Pulmonary artery endothelial cell (primary cell): ENCODE measurements around the gene DAPK1. TPM values are rescaled to one million over a fixed set of nuclear protein-coding genes. Genes with fewer than 3 reads are reported as not detected.

Experiments used
- DNase-seq: peaks from one replicate; pipeline ENCODE4 v3.0.0-alpha.2; 2011; ENCODE audit warnings: low read depth, low spot score
- total RNA-seq: library from RNA; depleted of rRNA; stranded (reverse); fragments of >200 nt; gene quantifications from 2 replicates; pipeline ENCODE4 v1.2.3, GENCODE V29; 2014

DAPK1 gene
- total RNA-seq, 1 donor from 2014 or later = 43.2 TPM

DNA sequence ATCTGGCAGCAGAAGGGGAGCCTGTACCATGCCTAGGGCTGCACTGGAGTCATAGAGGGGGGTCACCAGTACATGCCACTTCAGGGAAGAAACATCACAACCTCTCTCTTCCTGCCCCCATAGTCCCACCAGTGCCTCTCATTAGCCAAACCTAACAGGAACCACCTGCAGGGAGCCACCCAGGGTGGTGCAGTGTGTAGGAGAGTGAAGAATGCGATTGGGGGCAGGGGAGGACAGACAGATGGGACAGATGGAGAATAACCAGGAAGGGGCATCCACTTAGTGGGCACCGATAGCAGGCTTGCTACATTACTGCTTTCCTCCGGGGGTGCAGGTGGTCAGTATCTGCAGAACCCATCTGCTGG lies 19.2 kb downstream of the DAPK1 start:
- DNase-seq = no peak

DNA sequence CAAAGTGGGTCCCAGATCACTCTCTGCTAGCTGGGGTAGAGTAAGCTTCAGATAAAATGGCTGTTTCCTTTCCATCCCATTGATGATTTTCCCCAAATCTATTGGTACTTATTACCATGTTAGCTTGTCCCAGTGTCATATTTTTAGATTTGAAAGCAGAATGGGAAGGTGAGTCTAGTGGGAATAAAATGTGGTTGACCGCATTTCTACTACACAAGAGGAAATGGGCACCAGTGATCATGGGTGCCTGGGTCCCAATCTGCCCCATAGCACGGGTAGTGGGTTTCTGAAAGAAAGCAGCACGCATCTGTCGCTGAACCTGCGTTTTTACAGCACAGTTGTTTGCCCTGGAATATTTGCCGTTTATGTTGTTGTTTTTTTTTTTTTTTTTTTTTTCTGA lies 20.1 kb downstream of the DAPK1 start:
- no peak for DNase-seq

DNA sequence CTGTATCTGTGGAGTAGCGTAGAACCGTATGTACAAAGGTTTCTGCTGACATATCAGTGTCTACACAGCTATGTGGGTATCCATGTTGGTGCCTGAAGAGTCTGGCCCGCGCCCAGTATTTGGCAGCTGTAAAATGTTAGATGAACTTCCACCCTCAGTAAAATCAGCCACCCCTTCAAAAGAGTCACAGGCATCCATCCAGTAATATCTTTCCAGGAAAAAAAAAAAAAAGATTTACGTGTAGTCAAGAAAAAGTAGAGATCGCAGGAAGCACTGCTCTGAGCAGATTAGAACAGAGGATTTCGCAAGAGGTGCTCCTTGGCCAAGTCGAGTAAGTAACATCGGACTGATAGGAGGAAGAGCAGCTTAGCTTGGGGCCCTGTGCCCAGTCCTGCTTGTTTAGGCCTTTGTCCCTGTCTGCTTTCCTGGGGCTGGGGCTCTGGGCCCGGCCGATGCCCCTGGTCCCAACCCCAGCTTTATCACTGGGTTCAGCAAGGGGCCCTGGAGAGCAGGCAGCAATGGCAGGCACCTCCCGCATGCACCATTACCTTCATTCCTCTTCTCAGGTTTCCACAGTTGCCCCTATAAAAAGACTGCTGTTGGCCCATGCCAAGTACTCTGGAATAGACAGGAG lies 21.2 kb downstream of the DAPK1 start:
- peak; percentile 89 for DNase-seq

DNA sequence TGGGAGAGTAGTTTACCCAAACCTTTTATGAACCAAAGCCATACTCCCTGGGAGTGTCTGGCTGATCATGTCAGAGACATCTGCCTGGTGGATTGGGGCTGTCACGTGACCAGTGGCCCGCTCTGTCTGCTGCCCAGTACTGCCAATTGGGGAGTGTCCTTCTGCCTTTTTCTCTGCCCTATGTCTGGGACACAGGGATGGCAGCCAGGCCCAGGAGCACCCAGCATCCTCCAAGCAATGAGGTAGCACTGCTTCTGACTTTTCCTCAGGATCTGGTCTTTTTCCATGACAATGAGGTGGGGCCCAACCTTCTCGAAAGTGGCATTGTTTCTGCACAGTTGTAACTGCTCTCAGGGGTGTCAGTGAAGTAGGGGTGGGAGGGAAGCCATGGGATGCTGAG lies 21.8 kb downstream of the DAPK1 start:
- no peak for DNase-seq

DNA sequence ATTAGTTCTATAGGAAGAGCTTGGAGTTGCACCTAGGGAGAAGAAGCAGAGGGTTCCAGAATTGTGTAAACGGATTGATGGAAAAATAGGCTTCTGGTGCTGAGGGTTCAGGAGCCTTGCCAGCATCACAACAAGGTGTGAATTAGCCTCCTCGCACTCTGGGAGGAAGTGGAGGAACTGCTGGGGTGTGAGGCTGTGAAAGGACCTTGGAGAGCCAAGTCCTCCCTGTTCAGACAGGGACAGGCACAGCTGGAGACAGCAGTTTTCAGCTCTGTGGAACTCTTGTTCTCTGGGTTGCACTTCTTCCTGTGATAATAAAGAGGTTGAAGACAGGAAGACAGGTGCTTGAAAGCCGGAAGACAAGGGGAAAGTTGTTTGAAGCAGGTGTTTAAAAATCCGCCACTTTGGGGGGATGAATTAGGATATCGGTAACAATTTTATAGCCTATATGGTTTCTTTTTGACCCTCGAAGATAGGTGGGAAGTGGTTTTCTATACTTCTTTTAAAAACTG lies 22.6 kb downstream of the DAPK1 start:
- no peak for DNase-seq

DNA sequence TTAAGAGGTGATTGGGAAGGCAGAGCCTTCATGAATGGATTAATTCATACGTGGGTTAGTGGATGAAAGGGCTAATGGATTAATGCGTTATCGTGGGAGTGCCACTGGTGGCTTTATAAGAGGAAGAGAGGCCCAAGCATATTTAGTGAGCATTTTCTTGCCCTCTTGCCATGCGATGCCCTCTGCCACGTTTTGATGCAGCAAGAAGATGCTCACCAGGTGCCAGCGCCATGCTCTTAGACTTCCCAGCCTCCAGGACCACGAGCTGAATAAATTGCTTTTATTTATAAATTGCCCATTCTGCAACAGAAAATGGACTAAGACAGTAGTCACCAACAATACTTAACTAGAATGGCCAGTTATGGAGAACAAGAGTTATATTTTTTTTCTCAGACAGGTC lies 24.2 kb downstream of the DAPK1 start:
- DNase-seq = no peak

DNA sequence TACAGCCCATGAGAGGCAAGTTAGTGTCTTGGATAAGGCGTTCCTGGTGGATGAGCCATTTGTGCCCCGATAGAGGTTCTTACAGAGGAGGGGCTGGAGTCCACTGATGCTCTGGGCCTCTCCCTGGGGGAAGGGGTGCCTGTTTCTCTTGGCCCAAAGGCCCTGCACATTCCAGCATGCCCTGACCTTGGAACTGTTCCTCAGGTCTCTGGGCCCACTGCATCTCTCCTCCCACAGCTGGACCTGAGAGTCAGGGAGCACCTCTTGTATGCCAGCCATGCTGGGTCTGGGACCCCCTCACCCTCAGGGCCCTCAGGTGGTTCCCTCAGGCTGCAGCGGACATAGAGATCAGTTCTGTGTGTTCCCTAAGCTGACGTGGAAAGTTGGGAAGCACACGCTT lies 26.4 kb downstream of the DAPK1 start:
- no peak for DNase-seq

DNA sequence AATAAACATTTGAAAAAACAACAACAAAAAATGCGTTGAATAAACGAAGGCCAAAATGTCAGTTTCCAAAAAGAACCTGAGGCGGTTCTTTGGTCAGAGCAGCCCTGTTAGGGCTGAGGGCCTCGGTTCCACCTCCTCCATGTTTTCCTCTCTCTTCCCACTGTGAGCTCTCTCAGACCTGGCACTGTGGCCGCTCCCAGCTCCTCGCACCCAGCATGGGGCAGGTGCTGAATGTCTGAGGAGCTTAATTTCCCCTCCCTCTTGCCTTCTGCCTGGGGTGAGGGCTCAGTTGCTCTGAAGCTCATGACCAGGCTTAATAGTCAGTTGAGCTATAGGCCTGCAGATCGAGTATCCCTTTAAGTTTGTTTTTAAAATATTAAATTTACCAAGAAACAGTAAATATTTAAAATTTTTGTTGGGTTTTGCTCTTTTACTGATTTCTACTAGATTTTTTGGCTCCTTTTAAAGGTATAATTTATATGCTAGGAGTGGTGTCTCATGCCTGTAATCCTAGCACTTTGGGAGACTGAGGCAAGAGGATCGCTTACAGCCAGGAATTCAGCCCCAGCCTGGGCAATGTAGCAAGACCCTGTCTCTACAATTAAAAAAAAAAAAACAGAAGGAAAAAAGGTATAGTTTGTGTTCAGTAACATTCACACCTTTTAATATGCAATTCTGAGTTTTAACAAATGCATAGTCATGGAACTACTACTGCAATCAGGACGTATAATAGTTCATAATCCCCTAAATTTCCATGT lies 28.1 kb downstream of the DAPK1 start:
- DNase-seq = no peak

DNA sequence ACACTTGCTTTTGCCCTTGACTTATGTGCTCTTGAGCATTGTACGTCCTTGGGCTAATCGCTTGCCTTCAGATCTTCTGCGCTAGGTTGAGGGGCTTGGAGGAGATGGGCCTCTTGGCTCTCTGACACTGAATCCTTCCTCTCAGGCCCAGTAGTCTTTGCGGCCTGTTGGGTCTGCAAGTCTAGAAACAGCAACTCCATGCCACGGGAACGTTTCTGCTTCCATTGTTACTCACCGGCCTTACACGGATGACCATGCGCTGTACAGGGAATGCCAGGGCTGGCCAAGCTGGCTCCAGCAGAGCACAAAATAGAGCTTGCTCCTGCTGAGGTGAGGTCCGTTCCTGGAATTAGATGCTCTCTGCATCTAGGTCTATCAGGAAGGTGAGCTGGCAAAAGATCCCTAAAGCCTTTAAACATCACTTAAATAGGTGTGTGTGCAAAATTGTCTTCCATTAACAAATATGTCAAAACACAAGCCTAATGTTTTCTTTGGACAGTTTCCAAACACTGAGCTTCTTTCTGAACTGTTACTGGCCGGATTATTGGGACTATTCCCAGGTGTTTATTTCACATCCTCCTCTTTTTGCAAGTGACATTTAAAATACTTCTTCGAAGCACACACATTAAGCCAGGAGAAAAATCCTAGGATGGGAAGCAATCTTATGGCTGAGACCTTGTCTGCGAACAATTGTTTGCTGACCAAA lies 29.7 kb downstream of the DAPK1 start:
- DNase-seq = no peak

DNA sequence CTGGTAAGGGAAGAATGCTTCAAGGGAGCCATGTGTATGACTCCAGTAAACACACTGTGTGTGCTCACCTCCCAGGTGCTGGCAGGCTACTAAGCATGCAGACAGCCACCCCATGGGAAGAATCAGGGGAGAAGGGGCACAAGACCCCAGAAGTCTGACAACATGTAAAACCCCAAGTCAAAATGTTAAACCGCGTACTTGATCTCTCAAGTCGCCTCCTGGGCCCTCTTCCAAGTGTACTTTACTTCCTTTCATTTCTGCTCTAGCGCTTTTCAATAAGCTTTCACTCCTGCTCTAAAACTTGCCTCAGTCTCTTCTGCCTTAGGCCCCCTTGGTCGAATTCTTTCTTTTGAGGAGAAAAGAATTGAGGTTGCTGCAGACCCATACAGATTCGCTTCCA lies 31.3 kb downstream of the DAPK1 start:
- no peak for DNase-seq

DNA sequence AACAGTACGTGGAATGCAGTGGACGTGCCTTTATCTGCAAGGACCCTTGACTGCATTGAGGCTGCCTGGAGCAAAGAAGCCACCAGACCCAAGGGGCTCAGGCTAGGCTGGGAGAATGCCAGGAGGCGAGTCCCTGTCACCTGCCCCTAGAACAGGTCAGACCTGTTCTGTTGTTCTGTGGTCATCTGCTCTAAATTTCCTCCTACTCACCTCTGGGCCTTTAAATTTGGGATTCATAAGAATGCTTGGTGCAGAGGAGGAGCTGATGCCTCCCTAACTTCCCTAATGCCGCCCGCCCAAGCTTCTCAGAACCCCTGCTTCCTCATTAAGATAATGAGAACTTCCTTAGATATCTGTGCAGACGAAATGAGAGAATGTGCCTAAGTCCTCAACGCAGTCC lies 32.0 kb downstream of the DAPK1 start:
- DNase-seq = no peak

DNA sequence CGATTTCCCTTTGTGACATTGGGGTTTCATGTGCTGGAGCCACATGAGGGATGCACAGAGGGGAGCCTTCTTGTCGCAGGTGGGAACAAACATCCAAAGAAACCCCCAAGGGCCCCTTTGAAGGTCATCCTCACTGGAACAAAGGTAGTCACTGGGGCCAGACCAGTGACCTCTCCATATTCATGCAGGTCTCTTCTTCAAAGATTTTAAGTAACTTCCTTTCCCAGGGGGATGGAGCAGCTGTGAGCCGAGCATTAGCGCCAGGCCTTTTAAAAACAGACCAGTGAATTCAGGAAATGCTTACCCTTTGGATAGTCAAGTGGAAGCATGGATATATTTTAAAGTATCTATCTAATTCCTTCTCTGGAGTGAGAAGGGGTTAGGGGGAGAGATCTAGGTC lies 33.0 kb downstream of the DAPK1 start:
- no peak for DNase-seq

DNA sequence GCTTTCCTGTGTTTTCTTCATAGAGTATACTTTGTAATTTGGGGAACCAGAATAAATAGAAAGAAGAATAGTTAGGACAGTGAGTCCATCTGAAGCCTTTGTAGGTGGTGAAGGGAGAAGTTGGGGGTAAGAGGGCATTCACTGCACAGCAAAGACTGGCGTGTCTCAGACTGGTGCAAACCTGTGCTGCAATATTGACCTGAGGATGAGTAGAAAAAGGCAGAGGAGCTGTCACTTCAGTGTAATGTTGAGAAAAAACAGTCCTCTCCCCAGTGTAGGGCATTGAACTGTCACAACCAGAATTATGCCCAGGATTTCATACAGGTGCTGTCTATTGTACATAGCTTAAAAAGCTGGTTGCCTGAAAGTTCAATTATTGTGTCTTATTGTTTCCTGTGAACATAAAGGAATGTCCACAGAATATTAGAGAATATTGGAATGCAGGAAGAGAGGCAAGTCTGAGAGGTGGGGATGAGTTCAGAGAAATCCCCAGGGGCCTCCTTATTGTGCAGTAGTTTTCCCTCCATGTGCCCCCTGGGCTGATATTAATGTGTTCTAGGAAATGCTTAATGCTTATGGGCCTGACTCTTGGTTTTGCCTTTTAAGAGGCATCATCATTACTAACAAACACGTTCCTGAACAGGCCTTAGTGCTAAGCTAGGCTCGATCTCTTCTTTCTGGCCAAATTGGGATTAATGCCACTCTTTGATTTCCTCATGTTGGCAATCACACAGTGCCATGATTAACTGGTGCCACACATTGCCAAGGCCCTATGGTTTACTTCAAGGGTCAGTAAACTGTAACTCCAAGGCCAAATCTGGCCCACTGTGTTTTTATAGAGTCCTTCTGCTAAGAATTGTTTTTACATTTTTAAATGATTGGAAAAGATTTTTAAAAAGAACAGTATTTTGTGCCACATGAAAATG lies 34.0 kb downstream of the DAPK1 start:
- no peak for DNase-seq

DNA sequence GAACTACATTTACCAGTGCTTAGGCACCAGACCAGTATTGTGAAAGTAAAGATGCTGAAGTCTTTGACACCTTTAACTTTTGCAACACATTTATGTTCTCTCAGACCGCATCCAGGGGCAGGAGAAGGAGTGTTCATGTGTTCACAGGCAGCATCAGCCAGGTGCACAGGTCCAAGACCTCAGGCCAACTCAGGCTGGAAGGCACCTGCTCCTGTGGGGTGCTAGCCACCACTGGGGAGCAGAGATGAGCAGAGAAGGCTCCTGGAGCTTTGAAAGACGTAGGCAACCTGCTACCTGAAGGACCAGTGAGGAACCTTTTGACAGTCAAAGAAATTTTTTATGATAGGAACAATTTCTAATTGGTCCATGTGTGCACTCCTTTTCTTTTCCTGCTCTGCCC lies 35.6 kb downstream of the DAPK1 start:
- DNase-seq = no peak

DNA sequence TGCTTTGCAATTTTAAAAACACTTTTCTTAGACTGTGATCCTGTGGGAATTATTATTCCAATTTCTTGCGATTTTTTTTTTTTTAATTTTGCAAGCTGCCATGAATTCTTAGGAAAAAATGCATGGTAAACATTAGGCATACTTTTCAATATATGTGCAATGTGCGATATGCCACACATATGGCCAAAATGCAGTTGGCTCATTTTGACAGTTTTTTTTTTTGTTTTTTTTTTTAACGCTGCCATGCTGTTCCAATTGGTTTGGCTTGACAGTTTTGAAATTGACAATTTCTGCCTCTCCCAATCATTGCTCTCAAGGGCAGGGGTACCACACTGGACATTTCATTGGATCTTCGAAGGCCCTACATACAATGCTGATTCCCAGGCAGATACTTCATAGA lies 36.4 kb downstream of the DAPK1 start:
- DNase-seq = no peak

DNA sequence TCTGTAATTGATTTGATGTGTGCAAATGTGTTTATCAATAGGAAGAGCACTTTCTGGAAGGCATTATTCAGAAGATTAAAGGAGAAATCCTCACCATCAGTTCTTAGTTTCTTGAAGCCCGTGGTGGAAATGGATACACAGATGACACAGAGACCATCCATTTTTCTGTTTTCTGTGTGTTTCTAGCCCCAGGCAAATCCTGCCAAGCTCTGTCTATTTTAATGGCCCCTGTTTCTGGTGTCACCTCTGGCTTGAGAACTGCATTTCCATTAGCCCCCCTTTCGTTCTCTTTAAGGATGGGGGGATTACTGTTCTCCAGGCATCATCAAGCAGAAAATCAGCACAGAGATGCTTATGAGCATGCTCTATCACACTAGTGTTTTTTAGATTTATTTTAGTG lies 37.3 kb downstream of the DAPK1 start:
- DNase-seq = no peak

DNA sequence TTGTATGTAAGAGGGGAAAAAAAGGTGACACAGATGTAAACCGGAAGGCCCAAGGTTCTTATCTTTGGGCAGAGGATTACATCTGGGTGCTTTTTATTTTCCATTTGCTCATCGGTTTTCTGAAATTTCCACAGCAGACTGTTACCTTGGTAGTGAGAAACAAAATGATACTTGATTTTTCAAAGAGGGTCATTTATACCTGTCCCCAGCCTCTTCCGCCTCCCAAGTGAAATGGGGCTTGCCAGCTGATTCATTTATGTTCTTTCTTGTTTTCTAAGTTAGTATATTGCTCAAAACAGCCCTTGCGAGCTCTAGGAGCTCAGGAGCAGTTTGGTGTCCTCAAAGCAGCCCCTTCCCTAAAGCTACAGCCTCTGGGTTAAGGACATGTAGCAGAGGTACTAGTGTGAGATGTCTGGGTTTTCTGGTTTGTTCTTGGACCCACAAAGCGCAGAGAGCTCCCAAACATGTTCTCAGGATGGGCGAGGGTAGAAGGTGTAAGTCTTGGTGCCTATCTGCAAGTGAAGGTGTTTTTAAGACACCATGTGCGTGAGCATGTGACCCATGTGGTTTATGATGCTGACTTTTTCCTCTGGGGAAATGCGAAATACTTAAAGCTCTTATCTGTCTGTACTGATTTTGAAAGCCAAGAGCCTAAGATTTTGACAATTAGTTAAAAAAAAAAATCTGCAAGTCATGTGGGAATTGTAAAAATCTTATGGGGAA lies 38.3 kb downstream of the DAPK1 start:
- no peak for DNase-seq

DNA sequence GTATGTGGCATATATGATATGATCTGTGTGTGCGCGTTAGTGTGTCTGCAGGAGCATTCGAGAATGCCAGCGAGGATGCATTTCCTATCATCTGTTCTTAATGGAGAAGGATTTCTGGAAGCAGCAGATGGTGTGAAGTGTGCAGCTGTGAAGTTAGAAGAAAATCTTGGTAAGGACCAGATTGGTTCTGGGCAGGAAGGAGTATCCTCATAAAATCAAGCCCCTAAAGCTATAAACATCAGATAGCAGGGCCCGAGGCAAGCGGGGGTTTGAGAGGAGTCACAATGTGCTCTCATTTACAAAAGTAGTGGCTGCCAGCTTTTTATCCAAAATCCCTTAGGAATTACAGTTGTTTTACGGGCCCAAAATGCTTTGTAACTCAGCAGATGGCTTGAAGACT lies 40.0 kb downstream of the DAPK1 start:
- DNase-seq = no peak

DNA sequence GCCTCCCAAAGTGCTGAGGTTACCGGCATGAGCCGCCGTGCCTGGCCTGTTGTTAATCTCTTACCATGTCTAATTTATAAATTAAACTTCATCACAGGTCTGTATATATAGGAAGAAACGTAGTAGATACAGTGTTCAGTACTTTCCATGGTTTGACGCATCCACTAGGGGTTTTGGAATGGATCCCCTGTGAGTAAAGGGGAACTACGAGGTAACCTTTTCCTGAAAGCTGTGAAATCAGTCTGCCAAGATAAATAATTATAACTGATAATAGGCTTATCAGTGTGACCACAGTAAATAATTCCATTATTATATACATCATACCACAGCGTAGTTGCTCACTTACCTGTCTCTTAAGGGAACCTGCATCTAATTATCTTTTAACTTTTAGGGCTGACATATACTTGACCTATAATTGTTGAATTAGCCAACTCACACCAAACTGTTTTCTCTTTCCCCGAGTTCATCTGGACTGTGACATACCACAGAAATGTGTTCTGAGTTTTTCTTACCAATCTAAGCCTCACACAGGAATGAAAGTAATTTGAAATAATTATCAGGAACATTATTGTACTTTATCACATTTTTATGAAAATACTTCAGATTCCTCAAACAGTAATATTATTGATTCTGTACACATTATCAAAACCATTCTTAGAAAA lies 42.9 kb downstream of the DAPK1 start:
- DNase-seq = no peak

DNA sequence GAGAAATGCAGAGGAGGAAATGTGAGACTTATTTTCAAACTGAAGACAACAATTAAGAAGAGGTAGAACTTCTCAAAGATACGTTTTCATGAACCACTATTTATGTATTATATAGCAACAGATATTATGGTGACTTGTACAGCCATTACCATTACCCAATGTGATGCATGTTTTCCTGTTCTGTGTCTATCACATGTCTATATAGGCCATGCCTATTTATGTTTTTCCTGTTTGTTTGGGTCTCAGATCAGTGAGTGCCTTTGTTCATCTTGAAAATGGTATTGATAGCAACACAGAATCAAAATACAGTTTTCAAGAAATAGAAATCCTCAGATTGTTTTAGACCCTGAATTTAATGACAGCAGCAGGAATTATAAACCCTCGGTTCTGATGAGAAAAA lies 44.0 kb downstream of the DAPK1 start:
- no peak for DNase-seq
